H9 (cell line): ENCODE data around the gene DHPS. TPM values are rescaled to one million over a fixed set of nuclear protein-coding genes. Genes with fewer than 3 reads are reported as not detected.

Source experiments
- DNase-seq: peaks from one replicate; pipeline ENCODE4 v3.0.0-alpha.2; 2017
- H2AFZ ChIP-seq: one replicate; pipeline ENCODE4 v1.6.1; 2013; ENCODE audit warnings: mild to moderate bottlenecking, low read length, control low read depth, moderate library complexity
- H2AK5ac ChIP-seq: 2 replicates; pipeline ENCODE4 v1.6.1; 2013; ENCODE audit warnings: low read length, control low read depth, mixed read lengths; ENCODE audit not compliant: insufficient read length
- H2BK120ac ChIP-seq: one replicate; pipeline ENCODE4 v1.6.1; 2013; ENCODE audit warnings: low read depth, mild to moderate bottlenecking, low read length, control low read depth, inconsistent platforms; ENCODE audit not compliant: poor library complexity, severe bottlenecking
- H2BK12ac ChIP-seq: 2 replicates; pipeline ENCODE4 v1.6.1; 2013; ENCODE audit warnings: low read length, control low read depth, mixed read lengths, low read depth; ENCODE audit not compliant: insufficient read length
- H2BK15ac ChIP-seq: 2 replicates; pipeline ENCODE4 v1.6.1; 2013; ENCODE audit warnings: low read depth, low read length, control low read depth
- H2BK20ac ChIP-seq: one replicate; pipeline ENCODE4 v1.6.1; 2013; ENCODE audit warnings: low read depth, mild to moderate bottlenecking, low read length, control low read depth, inconsistent platforms; ENCODE audit not compliant: poor library complexity, severe bottlenecking
- H2BK5ac ChIP-seq: 2 replicates; pipeline ENCODE4 v1.6.1; 2013; ENCODE audit warnings: low read length, control low read depth, mixed read lengths; ENCODE audit not compliant: insufficient read length
- H3K14ac ChIP-seq: 2 replicates; pipeline ENCODE4 v1.6.1; 2013; ENCODE audit warnings: low read length, control low read depth; ENCODE audit not compliant: insufficient read depth
- H3K18ac ChIP-seq: 2 replicates; pipeline ENCODE4 v1.6.1; 2013; ENCODE audit warnings: low read depth, mild to moderate bottlenecking, mixed read lengths, low read length, control low read depth; ENCODE audit not compliant: insufficient read length
- H3K23ac ChIP-seq: 2 replicates; pipeline ENCODE4 v1.6.1; 2013; ENCODE audit warnings: low read length, control low read depth, mixed read lengths, low read depth; ENCODE audit not compliant: insufficient read length
- H3K23me2 ChIP-seq: 2 replicates; pipeline ENCODE4 v1.6.1; 2013; ENCODE audit warnings: low read depth, mild to moderate bottlenecking, mixed read lengths, low read length, control low read depth; ENCODE audit not compliant: insufficient read length, poor library complexity, severe bottlenecking
- H3K27ac ChIP-seq: 2 replicates; pipeline ENCODE4 v1.5.1; 2013; ENCODE audit warnings: low read length, control low read depth, mixed read lengths, low read depth; ENCODE audit not compliant: insufficient read length
- H3K27me3 ChIP-seq: 2 replicates; pipeline ENCODE4 v1.6.1; 2013; ENCODE audit warnings: low read length, control low read depth, inconsistent platforms; ENCODE audit not compliant: insufficient read depth
- H3K4ac ChIP-seq: 2 replicates; pipeline ENCODE4 v1.6.1; 2013; ENCODE audit warnings: low read depth, mild to moderate bottlenecking, control low read depth, inconsistent platforms, low read length, moderate library complexity
- H3K4me1 ChIP-seq: 2 replicates; pipeline ENCODE4 v1.6.1; 2013; ENCODE audit warnings: low read length, control low read depth, inconsistent platforms; ENCODE audit not compliant: insufficient read depth
- H3K4me2 ChIP-seq: 2 replicates; pipeline ENCODE4 v1.6.1; 2013; ENCODE audit warnings: low read length, control low read depth, mixed read lengths; ENCODE audit not compliant: insufficient read length, insufficient read depth
- H3K56ac ChIP-seq: 2 replicates; pipeline ENCODE4 v1.6.1; 2013; ENCODE audit warnings: low read depth, mild to moderate bottlenecking, mixed read lengths, low read length, control low read depth; ENCODE audit not compliant: insufficient read length
- H3K79me1 ChIP-seq: 2 replicates; pipeline ENCODE4 v1.6.1; 2013; ENCODE audit warnings: low read depth, mild to moderate bottlenecking, moderate library complexity, low read length, control low read depth, inconsistent platforms; ENCODE audit not compliant: insufficient read depth, poor library complexity, severe bottlenecking
- H3K79me2 ChIP-seq: 2 replicates; pipeline ENCODE4 v1.6.1; 2013; ENCODE audit warnings: low read length, control low read depth, inconsistent platforms; ENCODE audit not compliant: insufficient read depth
- H3K9ac ChIP-seq: 2 replicates; pipeline ENCODE4 v1.6.1; 2013; ENCODE audit warnings: low read length, control low read depth, mixed read lengths; ENCODE audit not compliant: insufficient read length; ENCODE audit errors: extremely low read depth
- H3K9me3 ChIP-seq: one replicate; pipeline ENCODE4 v1.6.1; 2013; ENCODE audit warnings: low read depth, low read length, inconsistent platforms; ENCODE audit not compliant: control insufficient read depth
- H3T11ph ChIP-seq: one replicate; pipeline ENCODE4 v1.6.1; 2013; ENCODE audit warnings: mild to moderate bottlenecking, low read length, control low read depth, inconsistent platforms
- H4K20me1 ChIP-seq: one replicate; pipeline ENCODE4 v1.6.1; 2013; ENCODE audit not compliant: control insufficient read depth, insufficient read length, insufficient read depth
- H4K5ac ChIP-seq: 2 replicates; pipeline ENCODE4 v1.6.1; 2013; ENCODE audit warnings: low read depth, mild to moderate bottlenecking, mixed read lengths, low read length, control low read depth; ENCODE audit not compliant: insufficient read length
- H4K8ac ChIP-seq: replicated peaks from 2 replicates; pipeline ENCODE4 v1.6.1; 2013; ENCODE audit warnings: low read length, control low read depth, mixed read lengths, low read depth; ENCODE audit not compliant: insufficient read length
- H4K91ac ChIP-seq: 2 replicates; pipeline ENCODE4 v1.6.1; 2013; ENCODE audit warnings: low read depth, mild to moderate bottlenecking, moderate library complexity, mixed read lengths, low read length, control low read depth; ENCODE audit not compliant: insufficient read length
- H3K27ac Mint-ChIP-seq, 3 experiments: 2 replicates in 2 of 3; 3 replicates in 1 of 3; pipeline ENCODE4 v1.8.0; 2020 to 2021; ENCODE audit warnings: mixed read lengths in 3 of 3, mild to moderate bottlenecking in 1 of 3, moderate library complexity in 1 of 3
- H3K27me3 Mint-ChIP-seq: 2 replicates; pipeline ENCODE4 v1.8.0; 2021; ENCODE audit warnings: low read depth, mild to moderate bottlenecking, moderate library complexity, mixed read lengths
- H3K36me3 Mint-ChIP-seq, 3 experiments: 2 replicates in 2 of 3; 3 replicates in 1 of 3; pipeline ENCODE4 v1.8.0; 2020 to 2021; ENCODE audit warnings: low read depth in 3 of 3, mixed read lengths in 3 of 3; ENCODE audit not compliant: insufficient read depth in 1 of 3
- H3K4me1 Mint-ChIP-seq, 2 experiments: 2 replicates each; pipeline ENCODE4 v1.8.0; 2020; ENCODE audit warnings: mixed read lengths in 2 of 2
- H3K4me3 Mint-ChIP-seq, 2 experiments: 2 replicates in 1 of 2; 3 replicates in 1 of 2; pipeline ENCODE4 v1.8.0; 2020 to 2021; ENCODE audit warnings: mild to moderate bottlenecking in 2 of 2, mixed read lengths in 2 of 2, moderate library complexity in 1 of 2
- H3K9me3 Mint-ChIP-seq, 2 experiments: 2 replicates in 1 of 2; 3 replicates in 1 of 2; pipeline ENCODE4 v1.8.0; 2020; ENCODE audit warnings: mild to moderate bottlenecking in 2 of 2, mixed read lengths in 2 of 2, moderate library complexity in 1 of 2
- WGBS: extraction: QIAGEN DNeasy Blood & Tissue Kit; methylation state at CpG from one replicate; pipeline ENCODE4 v1.1.7; 2013; ENCODE audit warnings: missing lambda C conversion rate, low lambda C conversion rate, mixed read lengths; ENCODE audit not compliant: insufficient read length; ENCODE audit errors: extremely low coverage; 5-methylcytosine and 5-hydroxymethylcytosine counted together
- total RNA-seq: library from RNA; stranded (reverse); gene quantifications from 2 replicates; pipeline ENCODE4 v1.2.1, GENCODE V29; 2021
- TF ChIP-seq, protein P1 (sequence below): fragments of 200-600 bp; sonication (generic); conservative IDR thresholded peaks from 3 replicates; pipeline ENCODE4 v1.8.0; 2021; ENCODE audit warnings: antibody characterized with exemption, mild to moderate bottlenecking

DHPS gene
- total RNA-seq, 1 experiment from 2014 or later, result 94.9 TPM

DNA sequence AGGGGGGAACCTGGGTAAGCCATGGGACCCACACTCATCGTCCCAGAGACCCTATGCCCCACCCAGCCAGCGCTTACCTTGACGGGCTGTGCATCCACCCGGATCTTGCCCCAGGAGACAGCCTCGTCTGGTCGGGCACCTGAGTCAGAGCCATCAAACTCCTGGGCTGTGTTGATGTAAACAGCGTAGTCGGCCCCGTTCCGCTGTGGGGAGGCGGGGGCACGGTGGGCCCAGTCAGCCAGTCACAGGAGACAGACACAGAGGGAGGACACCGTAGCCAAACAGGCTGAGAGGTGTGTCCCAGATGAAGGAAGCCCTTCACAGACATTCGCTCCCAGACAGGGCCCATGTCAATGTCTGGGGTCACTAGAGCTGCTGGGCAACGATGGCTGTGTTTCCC, 5.7 kb downstream of the DHPS start:
- Histone ChIP-seq H3K4me1 (no peaks in the 10 kb centered on the region), H4K8ac (no peak overlapping the region), H3K27me3 (no peaks in the 10 kb centered on the region), H3K4me2 (no peak overlapping the region), H3K79me1 (no peaks in the 10 kb centered on the region), H3K56ac (no peak overlapping the region), H2BK12ac (no peak overlapping the region), H3K4ac (no peak overlapping the region), H2AK5ac (no peak overlapping the region), H2BK5ac (no peak overlapping the region), H3K23ac (no peak overlapping the region), H4K91ac (no peak overlapping the region), H2BK120ac (no peak overlapping the region), H3K18ac (no peak overlapping the region), H3T11ph (no peak overlapping the region), H3K14ac (no peak overlapping the region), H4K5ac (no peak overlapping the region), H3K9me3 (no peaks in the 10 kb centered on the region), H2AFZ (no peak overlapping the region), H2BK20ac (no peak overlapping the region), H3K27ac (no peak overlapping the region), H3K23me2 (no peaks in the 10 kb centered on the region), H2BK15ac (no peak overlapping the region), H3K79me2 (no peaks in the 10 kb centered on the region), H4K20me1 (no peaks in the 10 kb centered on the region), H3K9ac (no peak overlapping the region)
- peaks cover 0 to 1% of the 10 kb centered on the region in 2 experiments; a peak in 1 of 5 replicates for H3K9me3 Mint-ChIP-seq
- TF ChIP-seq, protein P1, sequence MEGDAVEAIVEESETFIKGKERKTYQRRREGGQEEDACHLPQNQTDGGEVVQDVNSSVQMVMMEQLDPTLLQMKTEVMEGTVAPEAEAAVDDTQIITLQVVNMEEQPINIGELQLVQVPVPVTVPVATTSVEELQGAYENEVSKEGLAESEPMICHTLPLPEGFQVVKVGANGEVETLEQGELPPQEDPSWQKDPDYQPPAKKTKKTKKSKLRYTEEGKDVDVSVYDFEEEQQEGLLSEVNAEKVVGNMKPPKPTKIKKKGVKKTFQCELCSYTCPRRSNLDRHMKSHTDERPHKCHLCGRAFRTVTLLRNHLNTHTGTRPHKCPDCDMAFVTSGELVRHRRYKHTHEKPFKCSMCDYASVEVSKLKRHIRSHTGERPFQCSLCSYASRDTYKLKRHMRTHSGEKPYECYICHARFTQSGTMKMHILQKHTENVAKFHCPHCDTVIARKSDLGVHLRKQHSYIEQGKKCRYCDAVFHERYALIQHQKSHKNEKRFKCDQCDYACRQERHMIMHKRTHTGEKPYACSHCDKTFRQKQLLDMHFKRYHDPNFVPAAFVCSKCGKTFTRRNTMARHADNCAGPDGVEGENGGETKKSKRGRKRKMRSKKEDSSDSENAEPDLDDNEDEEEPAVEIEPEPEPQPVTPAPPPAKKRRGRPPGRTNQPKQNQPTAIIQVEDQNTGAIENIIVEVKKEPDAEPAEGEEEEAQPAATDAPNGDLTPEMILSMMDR, result no peak
- peaks cover 1 to 13% of the 10 kb centered on the region in 2 experiments; a peak in 3 of 4 replicates for H3K4me1 Mint-ChIP-seq
- DNase-seq, result no peak
- peaks cover 39 to 83% (median 73%) of the 10 kb centered on the region in 3 experiments for H3K36me3 Mint-ChIP-seq
- H3K4me3 Mint-ChIP-seq, result no peak overlapping the region
- no CpG with 5 or more reads among the region's 15 CpGs for WGBS
- no peak overlapping the region for H3K27ac Mint-ChIP-seq
- no peaks in the 10 kb centered on the region for H3K27me3 Mint-ChIP-seq
